Mammary epithelial cell (primary cell): ENCODE measurements around the gene XRCC5.

Experiments used
- CTCF ChIP-seq, 2 donors: IDR thresholded peaks in 1 of 2; conservative IDR thresholded peaks in 1 of 2; 2 replicates each; pipeline ENCODE4 v1.5.1; 2011 to 2012; ENCODE audit warnings: inconsistent platforms in 2 of 2, low read length in 2 of 2, mild to moderate bottlenecking in 2 of 2, control low read depth in 1 of 2, low read depth in 1 of 2; ENCODE audit not compliant: insufficient read depth in 1 of 2; ENCODE audit errors: extremely low read depth in 1 of 2
- EZH2 ChIP-seq: IDR thresholded peaks from 2 replicates; pipeline ENCODE4 v1.6.1; 2012; ENCODE audit warnings: low read length, inconsistent platforms, borderline replicate concordance

- TF ChIP-seq CTCF (conservative IDR thresholded peaks at IDR 0.05 in 1 of 2, IDR thresholded peaks at IDR 0.05 in 1 of 2; ENCODE audit: extremely low read depth in 1 of 2, insufficient read depth in 1 of 2, low read depth in 1 of 2, low read length in 2 of 2) (no peak), EZH2 (no peak)
Observed at GRCh38 chr2:216183462-216183861, 74.3 kb downstream of the XRCC5 start.
